ENCODE measurements around the gene STX18.

Gene STX18

GRCh38 chr4:4388836-4389575 lies 152.8 kb downstream of the STX18 start:
- DNase-seq (ENCODE audit: insufficient read length, low spot score) (no peak), FAIRE-seq (no peak)

- no peak for FAIRE-seq
- DNase-seq (ENCODE audit: insufficient read length, low spot score) = no peak
Measured at GRCh38 chr4:4388311-4388790, 153.5 kb downstream of the STX18 start.

- DNase-seq (ENCODE audit: insufficient read length, low spot score) = no peak
- FAIRE-seq = no peak
Measured at GRCh38 chr4:4387531-4388310, 154.1 kb downstream of the STX18 start.

GRCh38 chr4:4386736-4387392 lies 155.0 kb downstream of the STX18 start, which contains the start of gene NSG1:
NSG1 (plus strand) TSS chr4:4387102; CDS start chr4:4387630, 528 bp downstream.
- DNase-seq (ENCODE audit: insufficient read length, low spot score) (no peak), FAIRE-seq (no peak)

- FAIRE-seq (no peak), DNase-seq (ENCODE audit: insufficient read length, low spot score) (no peak)
Measured at GRCh38 chr4:4386296-4386735, 155.5 kb downstream of the STX18 start.

- DNase-seq (ENCODE audit: insufficient read length, low spot score) (no peak), FAIRE-seq (no peak)
Measured at GRCh38 chr4:4385729-4386295, 156.0 kb downstream of the STX18 start.

- no peak for DNase-seq (ENCODE audit: insufficient read length, low spot score)
- no peak for FAIRE-seq
Measured at GRCh38 chr4:4384837-4385236, 157.0 kb downstream of the STX18 start.

- FAIRE-seq (no peak), DNase-seq (ENCODE audit: insufficient read length, low spot score) (no peak)
Measured at GRCh38 chr4:4383085-4383484, 158.8 kb downstream of the STX18 start.

- no peak for FAIRE-seq
Measured at GRCh38 chr4:4379540-4380087, 162.2 kb downstream of the STX18 start.

GRCh38 chr4:4377732-4378460 lies 164.0 kb downstream of the STX18 start:
- no peak for FAIRE-seq
- DNase-seq (ENCODE audit: insufficient read length, low spot score) = no peak

More at GRCh38 chr4:4379540-4380087, 162.2 kb downstream of the STX18 start:
- no peak for DNase-seq (ENCODE audit: insufficient read length, low spot score)

GRCh38 chr4:4377191-4377590 lies 164.7 kb downstream of the STX18 start:
- FAIRE-seq = no peak
- DNase-seq (ENCODE audit: insufficient read length, low spot score) = no peak

GRCh38 chr4:4376074-4376473 lies 165.8 kb downstream of the STX18 start:
- FAIRE-seq (no peak), DNase-seq (ENCODE audit: insufficient read length, low spot score) (no peak)

GRCh38 chr4:4374388-4375098 lies 167.3 kb downstream of the STX18 start:
- DNase-seq (ENCODE audit: insufficient read length, low spot score) = no peak

More at GRCh38 chr4:4374388-4375098, 167.3 kb downstream of the STX18 start:
- FAIRE-seq = no peak
